Left lung (tissue), 10 donors: ENCODE data around the gene ZBTB17. TPM values are rescaled to one million over a fixed set of nuclear protein-coding genes. Genes with fewer than 3 reads are reported as not detected.

ENCODE experiments used
- ATAC-seq: fragments of 200-7000 bp; cut with Tn5 transposase; one replicate; pipeline ENCODE4 v1.9.1; 2020; ENCODE audit warnings: moderate library complexity
- DNase-seq, 4 donors: peaks; one replicate each; pipeline ENCODE4 v3.0.0-alpha.2; 2013 to 2020
- H3K27ac ChIP-seq, 2 donors: fragments of 200-600 bp; sonication (generic) in 1 of 2; one replicate each; pipeline versions ENCODE4 v1.5.0 to v1.8.0; 2020 to 2021
- H3K27me3 ChIP-seq, 2 donors: fragments of 200-600 bp; sonication (generic) in 1 of 2; one replicate each; pipeline versions ENCODE4 v1.5.0 to v1.8.0; 2020 to 2021
- H3K36me3 ChIP-seq, 2 donors: fragments of 200-600 bp; sonication (generic) in 1 of 2; one replicate each; pipeline versions ENCODE4 v1.5.0 to v1.8.0; 2020 to 2021
- H3K4me1 ChIP-seq, 2 donors: fragments of 200-600 bp; one replicate each; pipeline ENCODE4 v1.8.0; 2021
- H3K4me3 ChIP-seq, 2 donors: fragments of 200-600 bp; sonication (generic) in 1 of 2; one replicate each; pipeline versions ENCODE4 v1.5.0 to v1.8.0; 2020 to 2021; ENCODE audit warnings: mild to moderate bottlenecking in 1 of 2
- H3K9me3 ChIP-seq, 2 donors: fragments of 200-600 bp; sonication (generic) in 1 of 2; one replicate each; pipeline versions ENCODE4 v1.5.0 to v1.8.0; 2020 to 2021
- CTCF ChIP-seq, 2 donors: fragments of 200-600 bp; sonication (generic) in 1 of 2; IDR thresholded peaks; one replicate each; pipeline versions ENCODE4 v1.5.0 to v1.8.0; 2021; ENCODE audit warnings: antibody characterized with exemption in 2 of 2
- intact Hi-C, 2 donors: fragments of 100-400 bp; cut with DNase I; formaldehyde crosslinking; loops; one replicate each; pipeline versions ENCODE4 v1.11.2 to v1.14.2; 2022
- polyA plus RNA-seq, 6 donors: library from polyadenylated mRNA; unstranded; fragments of 120-200 nt; gene quantifications; one replicate each; pipeline ENCODE4 v1.2.1, GENCODE V29; 2013; ENCODE audit not compliant: insufficient read length in 6 of 6
- total RNA-seq, 2 donors: library from RNA; stranded (reverse); fragmentation: NEBNext Ultra II Directional; extraction: Animal tissue kit (Norgen Biotek cat#: 25700); gene quantifications; one replicate each; pipeline ENCODE4 v1.2.1, GENCODE V29; 2021
- donor health status: DM: no; HTN: yes; CAD: no.
- donor health status: DM: no; HTN: no; CAD: no.

Gene ZBTB17
- total and polyA plus RNA-seq, 8 donors, result 27.4 to 46.5 (median 33.1) TPM

DNA sequence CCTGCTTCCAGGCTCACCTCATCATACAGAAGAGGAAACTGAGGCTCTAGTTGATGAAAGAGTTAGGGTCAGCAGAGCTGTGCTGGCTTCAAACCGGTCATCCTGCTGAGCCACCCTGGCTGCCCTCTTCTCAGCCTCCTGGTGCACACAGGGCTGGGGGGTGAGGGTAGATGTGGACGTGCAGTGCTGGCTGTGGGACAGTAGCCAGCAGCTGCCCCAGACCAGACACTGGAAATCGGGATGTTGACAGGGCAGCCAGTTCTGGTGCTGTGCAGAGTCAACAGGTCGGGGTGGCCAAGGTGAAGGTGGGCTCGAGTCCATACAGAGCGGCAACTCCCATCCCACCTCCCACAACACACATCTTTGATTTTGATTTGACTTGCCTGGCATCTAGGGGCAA lies 44.4 kb upstream of the ZBTB17 start:
- Histone ChIP-seq H3K9me3 (no peaks in the 10 kb centered on the region), H3K36me3 (no peaks in the 10 kb centered on the region), H3K4me3 (no peak overlapping the region), H3K27me3 (no peaks in the 10 kb centered on the region), H3K27ac (no peak overlapping the region), H3K4me1 (peaks cover 0 to 12% of the 10 kb centered on the region in 2 donors)
- peak in 1 of 4 donors; percentile 49 for DNase-seq
- intact Hi-C loops, result no loop called here
- no peak for ATAC-seq
- no peak for TF ChIP-seq CTCF (IDR thresholded peaks at IDR 0.05)

DNA sequence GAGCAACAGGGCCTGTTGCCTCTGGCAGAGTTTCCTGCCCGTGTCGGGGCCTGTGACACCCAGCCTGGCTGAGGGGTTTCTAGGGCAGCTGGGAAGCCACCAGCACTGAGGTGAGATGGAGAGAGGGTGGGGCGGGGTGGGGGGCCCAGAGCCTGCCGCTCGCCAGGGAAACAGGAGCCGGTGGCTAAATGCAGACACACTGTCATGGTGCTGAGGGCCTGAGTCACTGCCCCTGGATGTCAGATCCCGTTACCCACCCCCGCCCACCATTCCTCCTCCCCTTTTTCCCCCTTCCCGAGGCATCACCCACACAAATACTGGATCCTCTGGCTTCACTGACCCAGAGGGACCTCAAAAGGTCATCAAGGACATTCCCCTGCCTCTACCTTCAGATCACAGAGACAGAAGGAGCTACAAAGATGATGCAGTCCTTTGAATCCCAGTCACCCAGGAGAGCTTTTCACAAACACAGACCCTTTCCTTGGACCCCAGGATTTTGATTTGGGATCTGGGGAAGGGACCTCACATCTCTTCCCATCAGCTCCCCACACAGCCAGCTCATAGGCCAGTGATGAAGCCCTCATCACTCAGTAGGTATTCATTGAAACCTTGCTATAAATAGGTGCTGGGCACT lies 43.9 kb upstream of the ZBTB17 start:
- intact Hi-C loops, result no loop called here
- DNase-seq, result peak in 2 of 4 donors; percentile 52 to 65

DNA sequence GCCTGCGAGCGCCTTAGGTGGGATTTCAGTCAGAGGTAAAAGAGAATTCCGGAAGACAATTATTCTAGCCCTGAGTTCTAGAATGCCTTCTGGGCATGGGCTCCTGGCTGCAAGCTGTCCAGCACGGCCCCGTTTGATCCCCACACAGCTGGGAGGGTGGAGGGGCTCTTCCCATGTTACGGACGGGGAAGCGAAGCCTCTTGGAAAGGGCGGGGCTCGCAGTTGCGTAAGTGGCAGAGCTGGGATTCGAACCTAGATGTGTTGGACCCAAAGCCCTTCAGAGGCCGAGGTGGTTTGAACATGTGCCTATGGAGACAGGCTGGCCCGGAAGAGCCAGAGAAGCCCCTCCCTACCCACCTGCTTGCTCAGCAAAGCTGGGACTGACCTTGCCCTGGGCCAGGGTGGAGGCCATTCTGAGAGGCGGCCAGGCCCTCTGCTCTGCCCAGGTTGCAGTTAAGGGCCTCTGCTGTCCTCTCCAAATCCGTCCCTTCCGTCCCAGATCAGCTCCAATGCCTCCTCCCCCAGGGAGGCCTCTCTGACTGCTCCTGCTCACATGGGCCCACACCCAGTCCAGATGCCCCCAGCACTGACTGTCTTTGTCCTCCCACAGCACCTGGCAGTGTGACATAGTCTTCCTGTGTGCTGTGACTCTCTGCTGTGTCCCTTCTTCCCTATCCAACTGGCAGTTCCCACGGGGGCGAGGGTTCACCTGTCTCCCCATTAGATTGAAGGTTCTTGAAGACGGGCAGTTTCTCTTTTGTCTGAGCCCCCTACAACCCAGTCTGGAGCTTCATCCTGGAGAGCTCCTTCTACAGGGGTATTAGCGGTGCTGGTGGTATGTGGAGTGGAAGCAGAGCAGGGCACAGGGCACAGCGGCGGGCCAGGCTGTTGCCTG lies 43.1 kb upstream of the ZBTB17 start:
- Histone ChIP-seq H3K4me1 (peaks cover 0 to 12% of the 10 kb centered on the region in 2 donors), H3K27me3 (no peaks in the 10 kb centered on the region), H3K27ac (peak overlapping the region in 1 of 2 donors; percentile 70), H3K36me3 (no peaks in the 10 kb centered on the region), H3K9me3 (no peaks in the 10 kb centered on the region), H3K4me3 (no peak overlapping the region)
- ATAC-seq, result no peak
- no peak for TF ChIP-seq CTCF (IDR thresholded peaks at IDR 0.05)
- peak in 1 of 4 donors; percentile 41 for DNase-seq
- intact Hi-C loops, result no loop called here

More for the DNA sequence above, 43.9 kb upstream of the ZBTB17 start:
- no peaks in the 10 kb centered on the region for H3K9me3 ChIP-seq
- TF ChIP-seq CTCF (IDR thresholded peaks at IDR 0.05), result no peak
- no peaks in the 10 kb centered on the region for H3K36me3 ChIP-seq
- no peak overlapping the region for H3K4me3 ChIP-seq
- no peak for ATAC-seq
- H3K4me1 ChIP-seq, result peaks cover 0 to 12% of the 10 kb centered on the region in 2 donors
- H3K27me3 ChIP-seq, result no peaks in the 10 kb centered on the region
- no peak overlapping the region for H3K27ac ChIP-seq

- intact Hi-C loops, result no loop called here
- Histone ChIP-seq H3K4me1 (peaks cover 4 to 13% of the 10 kb centered on the region in 2 donors), H3K4me3 (no peak overlapping the region), H3K27me3 (peaks cover 0 to 4% of the 10 kb centered on the region in 2 donors), H3K36me3 (no peaks in the 10 kb centered on the region), H3K27ac (peak overlapping the region; percentile 18 to 70), H3K9me3 (no peaks in the 10 kb centered on the region)
- no peak for TF ChIP-seq CTCF (IDR thresholded peaks at IDR 0.05)
- DNase-seq (no peak), ATAC-seq (no peak)
These were observed 42.4 kb upstream of the ZBTB17 start for GRCh38 chr1:16018308-16018707.
